ENCODE results near the gene SELENOS.
A peak's percentile ranks its signal among the peaks of the same experiment; 100 is the strongest.

SELENOS gene

DNA sequence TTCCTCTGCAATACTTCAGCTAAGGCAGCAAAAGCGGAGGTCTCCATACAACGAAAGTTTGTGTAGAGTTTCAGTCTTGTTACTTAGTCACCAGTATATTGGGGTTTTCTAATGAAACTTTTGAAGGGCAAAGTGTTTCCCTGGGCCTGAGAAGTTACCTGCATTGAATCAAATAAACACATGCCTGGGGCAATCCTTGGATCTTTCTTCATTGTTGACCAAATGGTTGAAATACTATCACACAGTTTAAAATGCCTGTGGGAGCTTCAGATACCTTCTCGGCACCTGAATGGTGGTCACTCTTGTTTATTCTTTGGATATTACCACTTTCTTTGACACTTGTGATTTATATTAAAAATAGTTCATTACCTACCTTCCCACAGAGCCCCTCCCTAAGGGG, 24.4 kb downstream of the SELENOS start:
- H3K36me3 Mint-ChIP-seq (ENCODE audit: low read depth) = peaks cover 22% of the 10 kb centered on the region

DNA sequence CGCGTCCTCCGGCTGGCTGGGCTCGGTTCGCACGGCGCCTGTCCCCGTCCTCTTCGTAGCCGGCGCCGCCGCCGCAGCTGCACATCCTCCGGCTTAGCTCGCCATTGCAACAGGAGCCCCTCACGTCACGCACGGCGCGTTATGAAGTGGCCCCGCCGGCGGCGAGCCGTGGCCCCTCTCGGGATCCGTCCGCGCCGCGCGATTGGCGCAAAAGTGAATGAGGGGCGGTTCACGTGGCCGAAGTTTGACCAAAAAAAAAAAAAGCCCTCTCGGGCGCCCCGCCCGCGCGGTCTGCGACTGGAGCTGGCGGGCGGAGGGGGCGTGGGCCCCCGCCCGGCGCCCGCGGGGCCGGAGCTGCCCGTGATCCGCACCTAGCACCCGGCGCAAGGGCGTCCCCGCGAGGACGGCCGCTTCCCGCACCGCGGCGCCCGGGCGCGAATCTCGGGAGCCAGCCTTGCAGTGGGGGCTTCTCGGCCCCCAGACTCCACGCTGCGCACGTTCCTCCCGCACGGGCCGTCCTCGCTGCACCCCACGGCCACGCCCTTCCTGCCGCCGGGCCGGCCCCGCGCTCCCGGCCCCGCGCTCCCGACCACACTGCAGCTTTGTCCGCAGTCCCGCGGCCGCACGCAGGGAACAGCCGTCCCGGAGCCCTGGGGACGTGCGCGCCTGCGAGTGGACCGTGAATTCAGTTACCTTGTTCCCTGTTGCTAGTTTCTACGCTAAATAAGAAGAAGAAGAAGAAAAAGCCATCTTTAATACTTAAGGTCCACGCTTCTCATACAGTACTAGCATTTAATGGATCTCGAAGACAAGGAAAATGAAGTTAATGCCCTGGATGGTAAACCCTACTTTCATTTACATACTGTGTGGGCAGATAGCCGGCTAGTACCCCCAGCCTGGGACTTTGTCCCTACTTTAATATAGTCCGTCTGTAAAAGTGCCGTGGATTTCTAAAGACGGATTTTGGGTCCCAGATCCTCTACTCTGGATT, 25.2 kb downstream of the SELENOS start, which contains the start of gene CHSY1:
Gene CHSY1, minus strand, starts transcription at position 219 of the 991 bp plus-strand sequence. CDS start 592 bp downstream, outside the sequence.
- peak; percentile 70 for ATAC-seq
- peak within 1 kb of the TSS; percentile 91 for H3K27ac Mint-ChIP-seq
- H3K9me3 Mint-ChIP-seq = no peaks in the 10 kb centered on the region
- peak within 1 kb of the TSS; percentile 88 for H3K4me3 Mint-ChIP-seq
- H3K36me3 Mint-ChIP-seq (ENCODE audit: low read depth) = peaks cover 26% of the 10 kb centered on the region
- peaks cover 59% of the 10 kb centered on the region for H3K4me1 Mint-ChIP-seq
- no peaks in the 10 kb centered on the region for H3K27me3 Mint-ChIP-seq
- peak; percentile 91 for DNase-seq

More for the DNA sequence above, 24.4 kb downstream of the SELENOS start:
- Mint-ChIP-seq H3K4me1 (peaks cover 52% of the 10 kb centered on the region), H3K4me3 (peak overlapping the region; percentile 86), H3K27ac (peak overlapping the region; percentile 91), H3K9me3 (no peaks in the 10 kb centered on the region), H3K27me3 (no peaks in the 10 kb centered on the region)
- ATAC-seq (no peak), DNase-seq (no peak)

DNA sequence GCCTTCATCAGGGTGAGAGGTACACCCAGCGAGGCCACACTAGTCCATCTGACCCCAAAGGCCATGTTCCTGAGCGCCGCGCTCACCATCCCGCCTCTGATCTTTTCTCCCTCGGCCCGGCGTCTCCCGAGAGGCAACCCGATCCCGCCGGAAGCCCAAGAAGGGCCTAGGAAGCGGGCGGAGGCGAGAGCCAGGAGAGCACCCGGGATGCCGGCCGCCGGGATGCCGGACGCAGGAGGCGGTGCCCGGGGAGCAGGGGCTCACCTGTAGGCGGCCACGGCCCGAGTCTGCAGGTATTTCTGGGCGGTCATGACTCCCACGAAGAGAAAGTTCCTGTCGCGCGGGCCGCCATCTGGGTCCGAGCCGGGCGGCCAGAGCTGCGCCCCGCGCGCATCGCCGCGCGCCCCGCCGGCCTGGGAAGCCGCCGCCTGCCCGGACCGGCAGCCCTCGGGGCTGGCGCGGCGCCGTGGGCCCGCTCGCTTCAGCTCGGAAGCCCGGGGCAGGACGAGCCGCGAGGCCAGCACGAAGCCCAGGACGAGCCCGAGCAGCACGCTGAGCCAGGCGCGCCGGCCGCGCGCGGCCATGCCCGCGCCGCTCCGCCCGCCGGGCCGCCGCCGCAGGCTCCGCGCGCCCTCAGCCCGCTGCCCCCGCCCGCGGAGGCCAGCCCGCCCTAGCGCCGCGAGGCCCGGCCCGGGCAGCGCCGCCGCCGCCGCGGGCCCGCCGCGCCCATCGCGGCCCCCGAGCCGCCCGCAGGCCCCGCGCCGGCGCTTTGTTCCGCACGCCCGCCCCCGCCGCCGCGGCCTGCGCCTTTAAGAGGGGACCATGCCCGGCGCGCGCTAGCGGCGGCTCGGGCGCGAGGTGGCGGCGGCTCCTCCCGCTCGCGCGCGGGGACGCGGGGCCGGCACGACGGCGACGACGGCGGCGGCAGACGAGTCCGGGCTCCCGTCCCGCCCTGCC, 26.1 kb downstream of the SELENOS start:
- peak; percentile 11 for ATAC-seq
- Mint-ChIP-seq H3K9me3 (no peaks in the 10 kb centered on the region), H3K36me3 (ENCODE audit: low read depth) (peaks cover 30% of the 10 kb centered on the region), H3K27ac (peak overlapping the region; percentile 90), H3K27me3 (no peaks in the 10 kb centered on the region), H3K4me3 (peak overlapping the region; percentile 88), H3K4me1 (peaks cover 68% of the 10 kb centered on the region)
- peak; percentile 29 for DNase-seq

DNA sequence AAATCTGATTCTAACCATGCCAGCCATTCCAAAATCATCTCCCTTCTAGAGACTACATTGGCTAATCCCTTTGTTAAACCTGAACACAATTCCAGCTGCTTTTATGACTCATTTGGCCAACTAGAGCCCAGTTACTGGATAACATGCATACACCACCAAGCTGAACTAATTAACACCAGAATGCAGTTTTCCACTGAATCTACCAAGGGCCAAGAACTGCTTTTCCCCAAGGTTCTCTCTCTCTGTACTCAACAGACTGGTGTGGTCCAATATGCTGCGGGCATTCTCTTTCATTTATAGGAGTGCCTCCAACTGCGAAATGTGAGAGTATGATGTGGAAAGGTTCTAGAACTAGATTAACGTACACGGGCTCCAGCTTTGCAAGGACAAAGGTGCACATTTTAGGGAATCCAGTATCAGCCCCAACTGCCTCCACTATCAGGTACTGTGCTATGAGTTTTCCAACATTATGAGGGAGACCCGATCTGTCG, 26.9 kb downstream of the SELENOS start:
- Mint-ChIP-seq H3K27ac (peak overlapping the region; percentile 90), H3K36me3 (ENCODE audit: low read depth) (peaks cover 38% of the 10 kb centered on the region), H3K4me3 (peak overlapping the region; percentile 88), H3K9me3 (no peaks in the 10 kb centered on the region), H3K4me1 (peaks cover 73% of the 10 kb centered on the region), H3K27me3 (no peaks in the 10 kb centered on the region)
- ATAC-seq = no peak
- DNase-seq = no peak

- H3K4me3 Mint-ChIP-seq = peak overlapping the region; percentile 88
- H3K4me1 Mint-ChIP-seq = peaks cover 80% of the 10 kb centered on the region
- peak overlapping the region; percentile 53 for H3K27ac Mint-ChIP-seq
- DNase-seq (no peak), ATAC-seq (no peak)
- H3K9me3 Mint-ChIP-seq = no peaks in the 10 kb centered on the region
- H3K27me3 Mint-ChIP-seq = no peaks in the 10 kb centered on the region
- peaks cover 49% of the 10 kb centered on the region for H3K36me3 Mint-ChIP-seq (ENCODE audit: low read depth)
Observed at GRCh38 chr15:101248274-101248673, 29.0 kb downstream of the SELENOS start.

DNA sequence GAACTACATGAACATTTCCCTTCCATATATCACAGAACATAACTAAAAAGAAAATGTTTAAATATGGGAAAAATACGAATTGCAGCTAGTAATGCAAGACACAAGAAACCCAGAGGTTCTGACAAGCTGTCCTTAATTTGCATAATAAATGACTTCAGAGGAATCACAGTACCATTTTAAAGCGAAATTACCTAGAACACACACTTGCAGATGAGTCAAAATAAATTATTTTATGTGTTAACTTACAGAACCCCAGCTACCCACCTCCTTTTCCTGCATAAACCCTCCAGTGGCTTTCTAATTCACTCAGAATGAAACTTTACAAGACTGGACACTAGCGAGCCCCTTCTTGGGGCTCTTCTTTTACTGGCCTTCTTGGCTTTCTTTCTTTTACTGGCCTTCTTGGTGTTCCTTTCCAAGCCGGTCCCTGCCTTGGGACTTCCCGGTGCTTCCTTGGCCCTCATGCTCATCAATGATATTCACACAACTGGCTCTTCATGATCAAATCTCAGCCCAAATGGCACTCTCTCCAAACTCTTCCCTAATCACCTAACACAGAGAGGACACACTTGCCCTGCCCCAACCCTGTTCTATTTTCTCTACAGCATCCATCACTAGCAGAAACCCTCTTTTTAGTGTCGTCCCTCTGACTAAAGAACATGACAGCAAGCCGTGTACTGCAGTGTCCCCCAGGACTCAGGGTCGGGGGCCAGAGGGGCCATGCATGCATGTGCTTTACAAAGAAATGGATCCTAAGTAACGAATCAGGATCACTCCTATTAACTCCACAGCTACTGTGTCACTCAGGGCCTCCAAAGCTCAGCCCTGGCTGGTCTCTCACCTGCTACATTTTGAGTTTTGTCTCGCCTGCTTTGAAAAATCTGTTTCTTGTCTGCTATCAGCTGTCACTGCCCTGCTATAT, 30.2 kb downstream of the SELENOS start:
- DNase-seq = no peak
- Mint-ChIP-seq H3K27me3 (no peaks in the 10 kb centered on the region), H3K4me1 (peaks cover 82% of the 10 kb centered on the region), H3K4me3 (peak overlapping the region; percentile 88), H3K9me3 (no peaks in the 10 kb centered on the region), H3K36me3 (ENCODE audit: low read depth) (peaks cover 56% of the 10 kb centered on the region), H3K27ac (peak overlapping the region; percentile 91)
- peak; percentile 29 for ATAC-seq

DNA sequence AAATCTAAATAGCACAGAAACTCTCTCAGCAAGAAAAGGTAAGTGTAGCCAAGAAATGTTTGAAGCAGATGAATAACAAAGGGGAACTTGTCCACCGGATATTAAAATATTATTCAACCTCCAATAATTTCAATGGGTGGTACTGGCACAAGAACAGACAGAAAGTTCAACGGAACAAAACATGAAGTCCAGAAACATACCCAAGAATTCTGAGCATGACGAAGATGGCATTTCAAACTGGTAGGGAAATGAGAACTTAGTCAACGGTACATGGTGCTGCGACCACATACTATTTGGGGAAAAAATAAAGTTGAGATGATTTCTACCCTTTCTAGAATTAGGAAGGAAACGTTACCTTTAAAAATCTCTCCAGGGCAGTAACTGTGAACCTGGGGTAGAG, 30.9 kb downstream of the SELENOS start:
- peak overlapping the region; percentile 91 for H3K27ac Mint-ChIP-seq
- H3K36me3 Mint-ChIP-seq (ENCODE audit: low read depth) = peaks cover 58% of the 10 kb centered on the region
- peaks cover 88% of the 10 kb centered on the region for H3K4me1 Mint-ChIP-seq
- DNase-seq (no peak), ATAC-seq (no peak)
- H3K4me3 Mint-ChIP-seq = peak overlapping the region; percentile 88
- no peaks in the 10 kb centered on the region for H3K9me3 Mint-ChIP-seq
- no peaks in the 10 kb centered on the region for H3K27me3 Mint-ChIP-seq

DNA sequence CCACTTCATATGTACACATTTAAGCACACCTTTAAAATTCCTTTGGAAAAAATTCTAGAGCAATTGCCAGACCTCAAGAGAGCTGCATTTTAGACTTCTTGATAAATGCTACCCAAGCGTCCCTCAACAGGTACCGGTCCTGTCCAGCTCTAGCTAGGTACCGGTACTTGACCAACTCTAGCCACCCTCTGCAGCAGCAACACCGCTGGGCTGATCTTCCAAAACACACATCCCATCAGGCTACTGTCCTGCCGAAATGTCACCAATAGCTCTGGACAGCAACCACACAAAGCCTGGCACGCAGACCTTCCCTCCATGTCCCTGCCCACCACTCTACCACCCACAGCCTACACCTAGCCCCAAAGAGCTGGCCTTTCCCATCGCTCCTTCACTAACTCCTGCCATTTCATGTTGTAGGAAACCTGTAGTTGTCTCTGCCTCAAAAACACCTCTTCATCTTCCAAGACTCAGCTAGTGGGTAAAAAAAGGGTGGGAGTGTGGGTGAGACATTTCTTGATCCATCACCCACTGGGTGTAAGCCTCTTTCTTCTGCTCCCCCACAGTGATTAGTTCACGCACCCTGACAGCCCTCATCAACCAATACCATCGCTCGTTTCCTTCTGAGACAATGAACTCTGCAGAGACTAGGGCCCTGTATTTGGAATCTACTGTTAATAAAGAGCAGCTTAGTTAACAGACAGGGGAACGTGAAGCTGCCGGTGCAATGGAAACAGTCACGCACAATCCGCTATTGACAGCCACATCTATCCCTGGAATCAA, 32.2 kb downstream of the SELENOS start:
- H3K4me3 Mint-ChIP-seq = peak overlapping the region; percentile 88
- no peak for DNase-seq
- H3K4me1 Mint-ChIP-seq = peaks cover 97% of the 10 kb centered on the region
- no peaks in the 10 kb centered on the region for H3K9me3 Mint-ChIP-seq
- peak overlapping the region; percentile 91 for H3K27ac Mint-ChIP-seq
- peak; percentile 21 for ATAC-seq
- H3K27me3 Mint-ChIP-seq = no peaks in the 10 kb centered on the region
- H3K36me3 Mint-ChIP-seq (ENCODE audit: low read depth) = peaks cover 50% of the 10 kb centered on the region

DNA sequence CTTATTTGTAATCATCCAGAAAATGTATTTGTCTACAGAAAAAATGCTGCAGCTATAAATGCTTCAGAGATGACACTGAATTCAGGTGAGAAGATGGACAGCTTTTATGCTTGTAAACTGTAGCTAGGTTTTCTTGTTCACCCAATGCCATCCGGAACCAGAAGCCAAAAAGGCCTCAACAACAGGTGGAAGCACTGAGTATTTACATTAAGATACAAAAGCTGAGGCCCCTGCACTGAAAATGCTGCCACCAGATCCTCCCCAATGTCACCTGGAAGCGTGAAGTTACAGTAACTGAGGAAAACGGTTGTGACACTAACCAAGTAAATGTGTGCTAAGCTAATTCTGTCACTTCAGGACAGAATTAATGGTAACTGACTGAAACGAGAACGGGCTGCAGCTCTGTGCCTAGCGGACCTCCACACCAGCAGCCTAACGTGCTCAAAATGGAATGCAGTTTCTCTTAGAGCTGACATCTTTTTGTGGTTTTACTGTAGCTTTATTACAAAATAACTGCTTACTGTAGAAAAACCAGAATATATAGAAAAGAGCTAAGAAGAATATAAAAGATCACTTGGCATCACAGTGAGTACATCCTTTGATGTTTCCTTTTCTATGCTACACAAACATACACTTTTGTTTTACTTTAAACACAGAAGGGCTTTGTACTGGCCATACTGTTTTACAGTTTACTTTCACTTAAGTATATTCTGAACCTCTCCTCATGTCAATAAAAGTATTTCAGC, 33.1 kb downstream of the SELENOS start:
- H3K36me3 Mint-ChIP-seq (ENCODE audit: low read depth) = peaks cover 45% of the 10 kb centered on the region
- peak overlapping the region; percentile 91 for H3K27ac Mint-ChIP-seq
- H3K27me3 Mint-ChIP-seq = no peaks in the 10 kb centered on the region
- peaks cover 97% of the 10 kb centered on the region for H3K4me1 Mint-ChIP-seq
- H3K9me3 Mint-ChIP-seq = no peaks in the 10 kb centered on the region
- peak overlapping the region; percentile 88 for H3K4me3 Mint-ChIP-seq
- DNase-seq (no peak), ATAC-seq (no peak)

DNA sequence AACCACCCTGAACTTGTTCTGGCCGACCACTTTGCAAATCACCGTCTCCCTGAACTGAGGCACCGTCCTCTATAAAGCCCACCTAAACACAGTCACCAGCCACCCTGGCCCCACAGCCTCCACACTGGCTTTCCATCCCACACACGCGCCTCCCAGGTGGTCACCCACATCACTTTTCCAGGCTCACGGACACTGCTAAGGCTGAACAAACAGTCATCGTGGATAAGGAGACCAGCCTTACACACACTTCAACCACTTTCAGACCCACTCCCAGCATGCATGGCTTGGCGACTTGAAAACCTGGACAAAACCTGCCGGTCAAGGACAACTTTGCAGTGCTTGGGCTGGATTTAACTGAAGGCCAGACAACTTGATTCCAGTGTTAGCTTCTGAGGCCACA, 33.9 kb downstream of the SELENOS start:
- Mint-ChIP-seq H3K4me1 (peaks cover 98% of the 10 kb centered on the region), H3K4me3 (peak overlapping the region; percentile 58), H3K27ac (peak overlapping the region; percentile 78), H3K36me3 (ENCODE audit: low read depth) (peaks cover 44% of the 10 kb centered on the region), H3K27me3 (no peaks in the 10 kb centered on the region), H3K9me3 (no peaks in the 10 kb centered on the region)
- ATAC-seq (no peak), DNase-seq (no peak)

DNA sequence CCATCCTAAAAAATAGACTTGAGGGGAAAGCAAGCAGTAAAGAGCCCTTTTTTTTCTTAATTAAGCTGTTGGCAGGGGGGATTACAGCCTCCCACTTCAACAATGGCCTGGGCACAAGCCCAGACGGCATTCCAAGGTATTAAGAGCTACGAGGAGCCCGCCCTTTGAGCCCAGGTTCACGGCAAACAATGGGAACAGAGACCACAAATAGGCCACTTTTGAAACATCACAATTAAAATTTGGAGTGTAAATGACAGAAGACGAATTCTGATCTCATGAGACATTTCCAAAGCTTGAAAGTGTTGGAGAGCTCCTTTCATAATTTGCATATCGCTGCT, 34.3 kb downstream of the SELENOS start:
- Mint-ChIP-seq H3K36me3 (ENCODE audit: low read depth) (peaks cover 44% of the 10 kb centered on the region), H3K27ac (peak overlapping the region; percentile 78), H3K4me1 (peaks cover 94% of the 10 kb centered on the region), H3K9me3 (no peaks in the 10 kb centered on the region), H3K27me3 (no peaks in the 10 kb centered on the region), H3K4me3 (peak overlapping the region; percentile 58)
- ATAC-seq (no peak), DNase-seq (no peak)

GRCh38 chr15:101242160-101242998, 34.9 kb downstream of the SELENOS start:
- peak overlapping the region; percentile 78 for H3K27ac Mint-ChIP-seq
- ATAC-seq (peak; percentile 76), DNase-seq (peak; percentile 48)
- H3K27me3 Mint-ChIP-seq = no peaks in the 10 kb centered on the region
- H3K9me3 Mint-ChIP-seq = no peaks in the 10 kb centered on the region
- peak overlapping the region; percentile 58 for H3K4me3 Mint-ChIP-seq
- H3K4me1 Mint-ChIP-seq = peaks cover 92% of the 10 kb centered on the region
- peaks cover 44% of the 10 kb centered on the region for H3K36me3 Mint-ChIP-seq (ENCODE audit: low read depth)

All from activated naive CD8-positive, alpha-beta T cell treated with anti-CD3 and anti-CD28 coated beads, Interleukin-2, amount 50 U/mL, for 24 hours (primary cell).